LHCN-M2 (cell line): ENCODE measurements around the gene CLDN7. TPM values are rescaled to one million over a fixed set of nuclear protein-coding genes. Genes with fewer than 3 reads are reported as not detected.

Experiments used
- DNase-seq: peaks from one replicate; pipeline ENCODE4 v3.0.0-alpha.2; 2012; ENCODE audit warnings: low read depth
- total RNA-seq: library from RNA; depleted of rRNA; stranded (reverse); fragments of >200 nt; gene quantifications from 2 replicates; pipeline ENCODE4 v1.2.3, GENCODE V29; 2014

CLDN7 gene
- total RNA-seq, 1 experiment from 2014 or later, result not detected

DNA sequence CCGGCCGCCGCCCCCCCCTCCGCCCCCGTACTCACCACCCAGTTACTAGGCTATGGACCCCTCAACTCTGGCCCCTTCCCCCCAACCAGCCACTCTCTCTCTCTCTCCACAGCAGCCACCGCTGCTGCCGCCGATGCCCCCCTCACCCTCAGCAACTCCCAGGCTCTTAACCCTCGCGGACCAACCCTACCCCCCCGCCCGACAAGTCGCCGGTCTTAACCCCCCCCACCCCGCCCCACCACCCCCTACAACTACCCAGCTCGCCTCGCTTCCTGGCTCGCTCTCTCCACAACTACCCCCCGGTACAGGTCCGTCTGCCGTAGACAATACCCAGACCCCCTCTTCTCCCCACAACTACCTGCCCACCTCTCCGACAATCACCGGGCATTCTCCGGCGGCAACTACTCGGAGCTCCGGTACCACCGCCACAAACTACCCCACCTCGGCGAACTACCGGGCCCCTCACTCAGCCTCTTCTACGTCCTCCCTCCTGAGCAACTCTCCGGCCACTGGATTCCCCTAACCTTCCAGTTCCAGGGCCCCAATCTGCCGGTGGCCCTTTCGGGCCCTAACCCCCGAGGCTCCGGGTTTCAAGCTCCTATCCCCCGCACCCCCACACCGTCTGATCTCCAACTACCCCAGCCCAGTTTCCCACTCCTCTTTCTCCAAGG is 23.7 kb downstream of the CLDN7 start:
- no peak for DNase-seq

DNA sequence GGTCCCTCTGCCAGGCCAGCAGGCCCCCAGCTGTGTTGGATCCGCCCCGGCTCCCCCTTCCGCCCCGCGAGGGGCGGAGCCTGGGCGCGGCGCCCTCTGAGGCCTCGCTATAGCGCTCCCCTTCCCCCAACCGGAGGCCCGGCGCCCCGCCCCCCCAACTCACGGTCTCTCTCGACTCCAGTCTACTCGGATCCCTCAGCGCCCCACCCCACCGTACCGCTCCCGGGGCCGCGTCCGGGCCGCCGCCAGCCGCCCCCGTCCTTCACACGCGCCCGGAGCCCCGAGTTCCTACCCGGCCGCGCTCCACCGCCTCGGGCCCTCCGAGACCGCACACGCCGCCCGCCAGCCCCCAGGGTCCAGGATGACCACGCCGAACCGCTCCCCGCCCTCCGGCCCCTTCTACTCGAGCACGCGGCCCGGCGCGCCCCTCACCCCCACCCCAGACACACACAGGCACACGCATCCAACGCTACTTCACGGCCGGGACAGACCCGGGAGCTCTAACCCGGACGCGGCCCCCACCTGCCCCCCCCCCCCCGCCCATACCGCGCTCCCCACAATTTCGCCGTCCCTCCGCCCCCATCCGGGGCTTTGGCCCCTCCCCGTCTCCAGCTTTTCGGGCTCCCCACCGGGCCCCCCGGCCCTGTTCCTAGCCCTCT is 24.4 kb downstream of the CLDN7 start:
- peak; percentile 68 for DNase-seq

GRCh38 chr17:7237266-7237760 is 25.0 kb downstream of the CLDN7 start:
- DNase-seq, result no peak

GRCh38 chr17:7236808-7237207 is 25.5 kb downstream of the CLDN7 start:
- no peak for DNase-seq

GRCh38 chr17:7235693-7236665 is 26.3 kb downstream of the CLDN7 start:
- DNase-seq, result no peak

DNA sequence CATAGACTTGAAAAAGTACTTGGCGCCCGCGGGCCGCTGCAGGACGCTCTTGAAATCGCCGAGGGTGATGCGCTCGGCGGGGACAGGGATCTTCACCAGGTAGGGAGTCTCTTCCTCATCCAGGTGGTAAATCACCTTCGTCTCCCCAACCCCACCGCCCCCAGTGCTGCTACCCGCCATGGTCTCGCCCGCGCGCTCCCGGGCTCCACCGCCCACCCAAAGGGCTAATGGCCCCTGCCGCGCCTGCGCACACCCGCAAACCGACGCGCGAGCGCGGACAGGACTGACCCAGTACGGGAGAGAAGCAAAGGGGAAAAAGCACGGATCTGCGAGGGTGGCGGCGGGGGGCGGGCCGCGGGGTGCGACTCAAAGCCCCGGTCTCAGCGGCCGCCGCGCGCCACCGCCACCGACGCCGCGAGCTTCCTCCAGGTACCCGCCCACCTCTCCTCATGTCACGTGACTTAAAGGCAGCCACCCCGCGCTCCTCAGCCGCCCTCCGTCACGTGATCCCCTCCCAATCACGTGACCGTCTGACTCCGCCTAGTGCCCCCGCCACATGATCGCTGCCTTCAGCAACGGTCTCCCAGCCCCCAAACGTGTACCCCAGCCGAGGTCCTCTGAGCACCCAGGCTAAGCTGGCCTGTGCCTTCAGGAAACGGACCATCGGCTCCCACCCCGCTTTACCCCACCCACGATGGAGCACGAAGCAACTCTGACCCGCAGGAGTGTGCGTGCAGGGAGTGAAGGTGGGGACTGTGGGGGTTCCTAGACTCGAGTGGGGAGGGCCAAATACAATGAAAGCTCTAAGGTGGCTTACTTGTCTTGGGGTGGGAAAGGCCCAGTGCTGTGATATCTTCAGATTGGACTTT is 28.0 kb downstream of the CLDN7 start, which contains the start of gene DVL2:
Gene DVL2 (minus strand): TSS at position 435 of the 869 bp plus-strand sequence. CDS start 255 bp downstream, at position 180.
- DNase-seq, result peak; percentile 93

GRCh38 chr17:7233701-7234082 is 28.6 kb downstream of the CLDN7 start:
- no peak for DNase-seq

DNA sequence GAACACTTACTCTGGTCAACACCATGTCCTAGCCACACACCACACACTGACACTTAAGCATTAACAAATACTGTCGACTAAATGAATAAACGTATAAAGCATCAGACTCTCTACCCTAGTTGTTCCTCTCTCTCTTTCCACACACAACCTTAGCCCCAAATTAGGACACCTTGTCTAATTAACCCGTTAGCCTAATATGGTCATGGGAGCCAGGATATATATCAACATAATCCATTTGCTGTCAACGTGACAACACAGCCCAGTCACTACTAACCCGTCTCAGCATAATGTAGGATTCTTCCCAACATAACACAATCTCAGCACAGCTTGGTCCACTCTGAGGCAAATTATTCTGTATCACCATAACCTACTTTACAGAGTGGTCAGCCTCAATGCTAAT is 30.2 kb downstream of the CLDN7 start:
- no peak for DNase-seq

DNA sequence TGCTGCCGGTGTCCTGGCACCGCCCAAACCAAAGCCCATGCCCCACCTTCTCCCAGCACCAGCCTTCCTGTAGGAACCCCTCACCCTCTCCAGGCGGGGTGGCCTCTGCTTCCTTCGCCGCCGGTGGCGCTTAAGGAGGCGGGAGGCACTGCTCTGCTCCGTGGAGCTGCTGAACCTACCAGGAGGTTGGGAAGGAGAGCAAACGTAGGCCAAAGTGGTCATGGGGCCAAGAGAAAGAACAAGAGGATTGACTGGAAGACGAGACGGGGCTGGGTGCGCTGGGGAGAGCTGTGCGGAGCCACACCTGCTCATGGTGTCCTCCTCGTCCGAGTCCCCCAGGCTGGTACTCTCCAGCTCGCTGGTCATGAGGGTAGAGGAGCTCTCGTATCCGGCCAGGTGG is 32.8 kb downstream of the CLDN7 start:
- DNase-seq, result no peak

DNA sequence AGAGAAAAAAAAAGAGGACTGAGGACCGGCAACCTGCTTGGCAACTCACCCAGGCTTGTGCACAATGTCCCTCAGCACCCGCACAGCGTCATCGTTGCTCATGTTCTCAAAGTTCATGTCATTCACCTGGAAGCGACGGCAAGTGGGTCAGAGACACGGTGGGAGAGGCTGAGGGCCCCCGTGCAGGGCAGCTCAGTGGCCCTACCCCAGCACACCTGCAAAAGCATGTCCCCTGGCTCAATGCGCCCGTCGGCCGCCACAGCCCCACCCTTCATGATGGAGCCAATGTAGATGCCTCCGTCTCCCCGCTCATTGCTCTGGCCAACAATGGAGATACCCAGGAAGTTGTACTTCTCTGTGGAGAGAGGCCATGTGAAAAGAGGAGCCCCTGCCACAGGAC is 33.4 kb downstream of the CLDN7 start:
- no peak for DNase-seq

DNA sequence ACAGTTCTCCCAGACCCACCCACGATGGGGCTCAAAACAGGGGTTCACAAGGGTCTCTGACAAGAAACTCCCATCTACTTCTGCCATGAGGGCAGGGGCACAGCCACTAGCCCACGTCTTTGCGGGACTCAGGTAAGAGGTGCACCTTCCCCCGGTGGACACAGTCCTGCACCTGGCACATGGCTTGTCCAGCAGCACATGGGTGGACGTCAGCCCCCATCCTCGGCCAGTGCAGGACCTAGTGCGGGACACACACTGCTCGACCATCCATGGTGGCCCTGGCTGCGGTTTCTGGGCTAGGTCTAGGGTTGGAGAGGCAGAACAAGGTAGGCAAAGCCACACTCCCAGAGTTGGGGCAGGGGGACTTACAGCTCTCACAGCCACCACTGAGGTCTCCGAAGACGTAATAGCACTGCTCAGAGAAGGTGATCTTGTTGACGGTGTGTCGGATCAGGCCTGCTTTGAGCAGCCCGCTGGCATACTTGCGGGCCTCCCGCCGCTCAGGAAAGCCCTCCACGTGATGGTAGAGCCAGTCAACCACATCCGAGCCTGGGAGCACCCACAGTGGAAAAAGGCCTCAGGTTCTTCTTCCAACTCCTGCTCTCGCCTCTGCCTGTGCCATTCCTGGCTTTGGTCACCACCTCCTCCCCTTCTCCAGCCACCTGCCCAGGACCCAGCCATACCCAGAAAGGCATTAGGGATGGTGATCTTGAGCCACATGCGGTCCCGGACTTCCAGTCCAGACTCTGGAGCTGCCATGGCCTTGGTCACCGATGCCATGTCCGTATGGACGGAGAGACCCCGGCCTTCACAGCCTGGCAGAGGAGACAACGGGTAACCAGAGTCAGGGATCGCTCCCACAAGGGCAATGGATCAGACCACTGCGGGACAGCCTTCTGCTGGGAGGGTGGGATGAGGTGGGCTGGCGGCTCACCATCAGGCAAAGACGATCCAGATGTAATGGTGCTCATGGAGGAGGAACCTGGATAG is 35.3 kb downstream of the CLDN7 start:
- no peak for DNase-seq

- DNase-seq, result no peak
These were observed 36.5 kb downstream of the CLDN7 start for GRCh38 chr17:7225711-7226331.

GRCh38 chr17:7224661-7225111 is 37.6 kb downstream of the CLDN7 start:
- no peak for DNase-seq

DNA sequence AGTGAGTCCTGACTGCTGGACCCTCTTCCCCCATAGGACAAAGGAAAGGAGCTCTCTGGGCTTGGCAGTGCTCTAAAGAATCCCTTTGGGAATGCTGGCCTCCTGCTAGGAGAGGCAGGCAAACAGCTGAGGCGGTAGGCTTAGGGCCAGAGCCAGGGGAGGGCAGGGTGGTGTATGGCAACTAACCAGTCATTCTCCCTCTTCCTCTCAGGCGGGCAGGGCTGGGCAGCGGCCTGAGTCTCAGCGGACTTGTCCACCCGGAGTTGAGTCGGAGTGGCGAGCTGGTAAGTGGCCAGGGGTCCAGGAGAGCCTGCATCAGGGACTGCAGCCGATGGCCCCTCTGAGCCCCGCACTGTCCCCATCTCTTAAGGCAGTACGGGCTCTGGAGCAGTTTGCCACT is 38.2 kb downstream of the CLDN7 start:
- DNase-seq, result peak; percentile 68

DNA sequence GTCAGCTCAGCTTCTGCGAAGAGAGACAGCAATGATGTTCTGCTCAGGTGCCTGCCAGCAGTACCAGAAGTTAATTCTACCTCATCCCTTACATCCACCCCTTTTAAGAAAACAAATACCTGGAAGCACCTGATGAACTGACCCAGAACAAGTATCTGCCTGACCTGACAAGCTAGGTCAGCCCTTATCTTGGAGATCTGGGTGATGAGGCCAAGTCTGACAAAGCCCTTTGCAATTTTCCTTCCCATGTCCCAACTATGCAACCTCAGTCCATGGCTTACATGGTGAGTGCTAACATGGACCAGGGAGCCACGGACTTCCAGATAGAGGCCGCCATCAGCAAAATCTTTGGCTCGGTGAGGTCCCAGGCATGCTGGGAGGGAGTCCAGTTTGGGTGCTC is 38.9 kb downstream of the CLDN7 start:
- no peak for DNase-seq

DNA sequence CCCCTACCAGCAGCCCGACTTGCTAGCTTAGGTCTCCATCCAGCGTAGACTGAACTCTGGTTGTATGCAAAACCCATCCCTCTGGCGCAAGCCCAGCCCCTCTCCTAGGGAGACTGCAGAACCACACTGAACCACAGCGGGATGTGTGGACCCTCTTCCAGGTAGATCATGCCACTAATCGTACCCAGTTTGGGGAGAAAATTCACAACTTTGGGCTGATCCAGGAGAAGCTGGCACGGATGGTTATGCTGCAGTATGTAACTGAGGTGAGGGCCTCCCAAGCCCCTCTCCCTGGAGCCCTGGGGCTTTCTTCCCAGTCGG is 39.3 kb downstream of the CLDN7 start:
- no peak for DNase-seq

GRCh38 chr17:7222093-7222971 is 39.9 kb downstream of the CLDN7 start:
- no peak for DNase-seq
